HepG2 (cell line): ENCODE results near the gene POLN. TPM values are rescaled to one million over a fixed set of nuclear protein-coding genes. Genes with fewer than 3 reads are reported as not detected.

ENCODE experiments used
- ATRX ChIP-seq: sonication (generic); formaldehyde crosslinking; IDR thresholded peaks from 2 replicates; pipeline ENCODE4 v1.4.0; 2020; ENCODE audit warnings: missing genetic modification reagents, borderline replicate concordance
- CEBPB ChIP-seq: IDR thresholded peaks from 2 replicates; pipeline ENCODE4 v1.6.1; 2011; ENCODE audit warnings: low read depth, low read length, improper control_type of control experiment, borderline replicate concordance
- CREB3 ChIP-seq: sonication (generic); formaldehyde crosslinking; IDR thresholded peaks from 2 replicates; pipeline ENCODE4 v1.5.0; 2020; ENCODE audit warnings: missing genetic modification reagents
- HNF1B ChIP-seq: sonication (generic); formaldehyde crosslinking; IDR thresholded peaks from 2 replicates; pipeline ENCODE4 v1.5.1; 2020; ENCODE audit warnings: mild to moderate bottlenecking, moderate library complexity, missing genetic modification reagents
- HNRNPUL1 ChIP-seq: fragments of 200-400 bp; formaldehyde crosslinking; IDR thresholded peaks from 2 replicates; pipeline ENCODE4 v1.6.1; 2017; ENCODE audit warnings: low read depth, mild to moderate bottlenecking, low read length, moderate library complexity
- MTA1 ChIP-seq: sonication (generic); formaldehyde crosslinking; IDR thresholded peaks from 2 replicates; pipeline ENCODE4 v1.4.0; 2020; ENCODE audit warnings: missing genetic modification reagents, mild to moderate bottlenecking, borderline replicate concordance
- MXD1 ChIP-seq: sonication (generic); formaldehyde crosslinking; IDR thresholded peaks from 2 replicates; pipeline ENCODE4 v1.4.0; 2020; ENCODE audit warnings: mild to moderate bottlenecking, missing genetic modification reagents
- ONECUT2 ChIP-seq: sonication (generic); formaldehyde crosslinking; IDR thresholded peaks from 2 replicates; pipeline ENCODE4 v1.4.0; 2020; ENCODE audit warnings: missing genetic modification reagents
- RXRA ChIP-seq: sonication (generic); formaldehyde crosslinking; IDR thresholded peaks from 2 replicates; pipeline ENCODE4 v1.5.1; 2020; ENCODE audit warnings: missing genetic modification reagents
- SAFB2 ChIP-seq: sonication (generic); formaldehyde crosslinking; IDR thresholded peaks from 2 replicates; pipeline ENCODE4 v1.5.1; 2020; ENCODE audit warnings: missing genetic modification reagents, low read depth, mild to moderate bottlenecking, borderline replicate concordance
- SETDB1 ChIP-seq: sonication (generic); formaldehyde crosslinking; IDR thresholded peaks from 2 replicates; pipeline ENCODE4 v1.5.1; 2020; ENCODE audit warnings: missing genetic modification reagents, mild to moderate bottlenecking, borderline replicate concordance
- SMAD3 ChIP-seq: sonication (generic); formaldehyde crosslinking; IDR thresholded peaks from 2 replicates; pipeline ENCODE4 v1.4.0; 2020; ENCODE audit warnings: missing genetic modification reagents
- ZBTB42 ChIP-seq: sonication (generic); formaldehyde crosslinking; IDR thresholded peaks from 2 replicates; pipeline ENCODE4 v1.5.0; 2020; ENCODE audit warnings: mild to moderate bottlenecking, missing genetic modification reagents
- ZNF383 ChIP-seq: sonication (generic); formaldehyde crosslinking; IDR thresholded peaks from 2 replicates; pipeline ENCODE4 v1.4.0; 2020; ENCODE audit warnings: missing genetic modification reagents, mild to moderate bottlenecking, borderline replicate concordance
- ZNF530 ChIP-seq: sonication (generic); formaldehyde crosslinking; IDR thresholded peaks from 2 replicates; pipeline ENCODE4 v1.5.0; 2020; ENCODE audit warnings: low read depth, mild to moderate bottlenecking, missing genetic modification reagents
- ZNF567 ChIP-seq: sonication (generic); formaldehyde crosslinking; IDR thresholded peaks from 2 replicates; pipeline ENCODE4 v1.8.1; 2023; ENCODE audit warnings: mild to moderate bottlenecking, missing genetic modification reagents, borderline replicate concordance
- ZNF616 ChIP-seq: sonication (generic); formaldehyde crosslinking; IDR thresholded peaks from 2 replicates; pipeline ENCODE4 v1.5.0; 2020; ENCODE audit warnings: low read depth, mild to moderate bottlenecking, missing genetic modification reagents
- ZNF747 ChIP-seq: sonication (generic); formaldehyde crosslinking; IDR thresholded peaks from 2 replicates; pipeline ENCODE4 v1.8.1; 2023; ENCODE audit warnings: missing genetic modification reagents, mild to moderate bottlenecking, borderline replicate concordance
- ZNF761 ChIP-seq: sonication (generic); formaldehyde crosslinking; conservative IDR thresholded peaks from 2 replicates; pipeline ENCODE4 v1.4.0; 2020; ENCODE audit warnings: mild to moderate bottlenecking, missing genetic modification reagents
- ZNF879 ChIP-seq: sonication (generic); formaldehyde crosslinking; IDR thresholded peaks from 2 replicates; pipeline ENCODE4 v1.8.1; 2023; ENCODE audit warnings: missing genetic modification reagents
- ZXDC ChIP-seq: sonication (generic); formaldehyde crosslinking; IDR thresholded peaks from 2 replicates; pipeline ENCODE4 v1.5.0; 2020; ENCODE audit warnings: mild to moderate bottlenecking, missing genetic modification reagents
- polyA plus RNA-seq, 8 experiments: library from polyadenylated mRNA; depleted of rRNA in 3 of 8; stranded (reverse) in 7 of 8; unstranded in 1 of 8; fragments of >200 nt; fragmentation: Illumina TruSeq in 4 of 8; extraction: Trizol in 4 of 8; gene quantifications; 2 replicates each; pipeline versions ENCODE4 v1.2.1 to v1.2.3, GENCODE V29; 2011 to 2016; ENCODE audit warnings: low read depth in 4 of 8, missing spikeins in 1 of 8, mixed read lengths in 1 of 8; ENCODE audit not compliant: insufficient read depth in 1 of 8
- total RNA-seq, 5 experiments: library from RNA; depleted of rRNA; stranded (reverse); fragments of >200 nt; fragmentation: Illumina TruSeq; extraction: Trizol; gene quantifications; 2 replicates each; pipeline ENCODE4 v1.2.3, GENCODE V29; 2016; ENCODE audit warnings: low read depth in 1 of 5

The POLN gene
- total and polyA plus RNA-seq, 2 of the 13 experiments (the other 11 are each of a cell fraction or from before 2014, with no cell fraction given) = 0.93 to 1.5 TPM

GRCh38 chr4:2262145-2262943 lies 20.4 kb upstream of the POLN start (continued):
- TF ChIP-seq SETDB1 (CRISPR knock-in tag) (no peak), MTA1 (peak; percentile 80; the same call in 1 of the 2 replicates), ZNF530 (CRISPR knock-in tag) (no peak), HNF1B (CRISPR knock-in tag) (peak; percentile 39; the same call in 1 of the 2 replicates), ZNF567 (no peak; the same call in 1 of the 2 replicates), SMAD3 (CRISPR knock-in tag) (peak; percentile 38; the same call in 1 of the 2 replicates), ONECUT2 (CRISPR knock-in tag) (no peak), RXRA (CRISPR knock-in tag) (0 out of 2 replicates have a peak, but pooled peaks have one; percentile 59), MXD1 (peak; percentile 82; the same call in 1 of the 2 replicates), ZNF761 (CRISPR knock-in tag) (peak; percentile 89; the same call in 1 of the 2 replicates), ZBTB42 (CRISPR knock-in tag) (no peak), HNRNPUL1 (no peak), ZXDC (CRISPR knock-in tag) (no peak), ZNF747 (CRISPR knock-in tag) (no peak), ATRX (no peak), SAFB2 (CRISPR knock-in tag) (no peak), ZNF879 (CRISPR knock-in tag) (no peak), CEBPB (no peak), CREB3 (CRISPR knock-in tag) (0 out of 2 replicates have a peak, but pooled peaks have one; percentile 23), ZNF616 (CRISPR knock-in tag) (peak; percentile 90; the same call in 1 of the 2 replicates), ZNF383 (CRISPR knock-in tag) (0 out of 2 replicates have a peak, but pooled peaks have one; percentile 38)
